ENCODE measurements around the gene C11orf98.

C11orf98 gene

GRCh38 chr11:62615521-62615920 is 49.5 kb downstream of the C11orf98 start:
- H3K27ac ChIP-seq (ENCODE audit: low read length) = no peak overlapping the region
- peaks cover 15% of the 10 kb centered on the region for H3K4me1 ChIP-seq (ENCODE audit: low read length)
- no peaks in the 10 kb centered on the region for H4K20me1 ChIP-seq (ENCODE audit: insufficient read depth, low read length)
- H3K9me3 ChIP-seq (replicated peaks; ENCODE audit: insufficient read depth, low read length) = no peaks in the 10 kb centered on the region
- no peak overlapping the region for H3K4me2 ChIP-seq (ENCODE audit: low read depth, low read length)
- no peaks in the 10 kb centered on the region for H3K36me3 ChIP-seq (replicated peaks; ENCODE audit: insufficient read depth, low read length)
- H2AFZ ChIP-seq (ENCODE audit: low read length) = no peak overlapping the region
- no peak for TF ChIP-seq EZH2 (optimal IDR thresholded peaks at IDR 0.05; ENCODE audit: low read depth, low read length)
- no peak for TF ChIP-seq CTCF (IDR thresholded peaks at IDR 0.05; ENCODE audit: low read length)
- TF ChIP-seq EZH2phosphoT487 (IDR thresholded peaks at IDR 0.05; ENCODE audit: low read length) = no peak
- H3K4me3 ChIP-seq (ENCODE audit: low read length) = no peak overlapping the region
- H3K79me2 ChIP-seq (ENCODE audit: low read length) = peaks cover 19% of the 10 kb centered on the region
- H3F3A ChIP-seq (ENCODE audit: insufficient read depth, low read length) = peaks cover 10% of the 10 kb centered on the region
- H3K27me3 ChIP-seq (replicated peaks; ENCODE audit: insufficient read depth, low read length) = no peaks in the 10 kb centered on the region
- H3K9me2 ChIP-seq (replicated peaks; ENCODE audit: insufficient read depth, low read length) = no peaks in the 10 kb centered on the region
- no peak for DNase-seq
- H3K9ac ChIP-seq (ENCODE audit: low read length) = no peak overlapping the region

- peak overlapping the region; percentile 10; the same call in 1 of the 2 replicates for H3K27ac ChIP-seq (ENCODE audit: low read length)
These were observed 50.7 kb downstream of the C11orf98 start for GRCh38 chr11:62614275-62614674.

GRCh38 chr11:62613291-62613778 is 51.7 kb downstream of the C11orf98 start:
- Histone ChIP-seq H3K4me1 (ENCODE audit: low read length) (peaks cover 14% of the 10 kb centered on the region), H4K20me1 (ENCODE audit: insufficient read depth, low read length) (no peaks in the 10 kb centered on the region), H3K27me3 (replicated peaks; ENCODE audit: insufficient read depth, low read length) (no peaks in the 10 kb centered on the region), H3F3A (ENCODE audit: insufficient read depth, low read length) (peaks cover 10% of the 10 kb centered on the region), H3K9me3 (replicated peaks; ENCODE audit: insufficient read depth, low read length) (no peaks in the 10 kb centered on the region), H3K9me2 (replicated peaks; ENCODE audit: insufficient read depth, low read length) (no peaks in the 10 kb centered on the region), H3K4me3 (ENCODE audit: low read length) (no peak overlapping the region; the same call in 1 of the 2 replicates), H3K4me2 (ENCODE audit: low read depth, low read length) (peak overlapping the region; percentile 43; the same call in 1 of the 2 replicates), H3K9ac (ENCODE audit: low read length) (no peak overlapping the region; the same call in 1 of the 2 replicates), H3K27ac (ENCODE audit: low read length) (no peak overlapping the region; the same call in 1 of the 2 replicates), H3K36me3 (replicated peaks; ENCODE audit: insufficient read depth, low read length) (no peaks in the 10 kb centered on the region), H3K79me2 (ENCODE audit: low read length) (peaks cover 13% of the 10 kb centered on the region), H2AFZ (ENCODE audit: low read length) (0 out of 2 replicates have a peak overlapping the region, but pooled peaks have one; percentile 43)
- no peak for DNase-seq
- TF ChIP-seq CTCF (IDR thresholded peaks at IDR 0.05; ENCODE audit: low read length) (no peak), EZH2phosphoT487 (IDR thresholded peaks at IDR 0.05; ENCODE audit: low read length) (no peak), EZH2 (optimal IDR thresholded peaks at IDR 0.05; ENCODE audit: low read depth, low read length) (no peak)

More at GRCh38 chr11:62614275-62614674, 50.7 kb downstream of the C11orf98 start:
- peaks cover 14% of the 10 kb centered on the region for H3K4me1 ChIP-seq (ENCODE audit: low read length)
- H4K20me1 ChIP-seq (ENCODE audit: insufficient read depth, low read length) = no peaks in the 10 kb centered on the region
- H2AFZ ChIP-seq (ENCODE audit: low read length) = no peak overlapping the region
- H3K9me3 ChIP-seq (replicated peaks; ENCODE audit: insufficient read depth, low read length) = no peaks in the 10 kb centered on the region
- H3K36me3 ChIP-seq (replicated peaks; ENCODE audit: insufficient read depth, low read length) = no peaks in the 10 kb centered on the region
- TF ChIP-seq EZH2 (optimal IDR thresholded peaks at IDR 0.05; ENCODE audit: low read depth, low read length) (no peak), CTCF (IDR thresholded peaks at IDR 0.05; ENCODE audit: low read length) (no peak), EZH2phosphoT487 (IDR thresholded peaks at IDR 0.05; ENCODE audit: low read length) (no peak)
- H3K4me3 ChIP-seq (ENCODE audit: low read length) = no peak overlapping the region
- H3K79me2 ChIP-seq (ENCODE audit: low read length) = peaks cover 14% of the 10 kb centered on the region
- H3F3A ChIP-seq (ENCODE audit: insufficient read depth, low read length) = peaks cover 10% of the 10 kb centered on the region
- no peak overlapping the region for H3K4me2 ChIP-seq (ENCODE audit: low read depth, low read length)
- H3K27me3 ChIP-seq (replicated peaks; ENCODE audit: insufficient read depth, low read length) = no peaks in the 10 kb centered on the region
- H3K9ac ChIP-seq (ENCODE audit: low read length) = no peak overlapping the region; the same call in 1 of the 2 replicates
- H3K9me2 ChIP-seq (replicated peaks; ENCODE audit: insufficient read depth, low read length) = no peaks in the 10 kb centered on the region
- no peak for DNase-seq
